ENCODE measurements around the gene FMOD.

The FMOD gene

DNA sequence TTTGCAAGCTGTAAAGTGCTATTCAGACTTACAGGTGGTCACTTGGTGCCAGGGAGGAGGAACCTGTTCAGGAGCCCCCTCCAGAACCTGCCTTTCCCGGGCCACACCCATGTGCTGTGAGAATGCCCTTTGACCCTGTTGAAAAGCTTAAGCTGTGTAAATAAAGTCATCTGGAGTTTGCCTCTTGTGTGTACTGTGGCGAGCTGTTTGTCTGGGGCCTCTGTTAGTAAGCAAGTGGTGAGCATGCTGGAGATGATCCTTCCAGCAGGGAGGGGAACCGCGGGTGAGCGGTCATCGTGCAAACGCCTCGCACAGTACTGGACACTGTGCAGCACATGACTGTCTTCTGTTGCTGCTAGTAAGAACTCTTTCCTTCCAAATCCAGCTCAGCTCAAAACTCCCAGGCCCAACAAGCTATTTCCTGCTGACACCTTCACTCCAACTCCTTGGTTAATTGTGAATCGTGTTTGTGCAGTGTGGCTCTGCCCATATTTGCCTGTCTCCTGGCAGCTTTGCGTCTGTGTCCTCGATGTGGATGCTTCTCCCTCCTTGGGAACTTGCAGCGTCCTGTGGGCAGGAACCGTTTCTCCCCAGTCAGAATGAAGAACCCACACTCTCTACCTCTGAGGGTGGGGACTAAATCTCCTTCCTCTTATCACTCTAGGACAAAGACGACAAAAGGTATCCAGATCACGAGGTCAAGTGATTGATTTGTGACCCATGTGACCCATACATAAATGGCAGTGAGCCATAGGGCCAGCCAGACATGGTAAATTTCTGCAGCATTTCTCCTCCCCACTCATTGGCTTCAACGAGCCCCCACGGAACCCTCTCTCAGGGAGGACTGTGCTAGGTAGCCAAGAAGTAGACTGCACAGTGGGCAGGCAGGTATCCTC, 59.5 kb downstream of the FMOD start:
- Histone ChIP-seq H3K36me3 (no peaks in the 10 kb centered on the region), H3K4me2 (peak overlapping the region; percentile 84 to 98 (median 92)), H3K27ac (peak overlapping the region; percentile 93 to 99 (median 99)), H3K4me1 (peaks cover 76 to 98% (median 93%) of the 10 kb centered on the region in 10 experiments), H3K4me3 (peak overlapping the region in 2 of 10 experiments; percentile 48 to 64; a peak in 2 of 20 replicates), H4K20me1 (no peaks in the 10 kb centered on the region), H3K9me3 (replicated peaks in 1 of 11) (no peaks in the 10 kb centered on the region), H3K27me3 (no peaks in the 10 kb centered on the region), H3K9ac (peak overlapping the region; percentile 84 to 93 (median 90); a peak in 21 of 22 replicates)
- no peak for TF ChIP-seq Cebpa-rat (IDR thresholded peaks at IDR 0.05)
